WTC11 (cell line): ENCODE data around the gene DPEP2NB. TPM values are rescaled to one million over a fixed set of nuclear protein-coding genes. Genes with fewer than 3 reads are reported as not detected.

ENCODE experiments used
- ATAC-seq: fragments of 200-7000 bp; cut with Tn5 transposase; 2 replicates; pipeline ENCODE4 v1.10.0; 2021; ENCODE audit warnings: mild to moderate bottlenecking, moderate library complexity
- CTCF ChIA-PET: fragments of 300-600 bp; sonication (Branson Sonifier 250); formaldehyde crosslinking; loops from one replicate; lab custom pipeline; 2021; ENCODE audit warnings: antibody characterized with exemption; lab: Charles Lee
- POLR2A ChIA-PET: fragments of 350-600 bp; sonication (Branson Sonifier 250); formaldehyde crosslinking; loops from one replicate; lab custom pipeline; 2021; ENCODE audit warnings: antibody characterized with exemption; lab: Charles Lee
- DNase-seq: peaks from one replicate; pipeline ENCODE4 v3.0.0; 2021; ENCODE audit warnings: low spot score
- H3K27ac Mint-ChIP-seq: 2 replicates; pipeline ENCODE4 v1.8.0; 2021; ENCODE audit warnings: mixed read lengths
- H3K27me3 Mint-ChIP-seq: 2 replicates; pipeline ENCODE4 v1.8.0; 2021; ENCODE audit warnings: low read depth, mild to moderate bottlenecking, moderate library complexity, mixed read lengths
- H3K36me3 Mint-ChIP-seq: 2 replicates; pipeline ENCODE4 v1.8.0; 2021; ENCODE audit warnings: mixed read lengths
- H3K4me1 Mint-ChIP-seq: 2 replicates; pipeline ENCODE4 v1.8.0; 2022; ENCODE audit warnings: mixed read lengths
- H3K4me3 Mint-ChIP-seq: 2 replicates; pipeline ENCODE4 v1.8.0; 2021; ENCODE audit warnings: mild to moderate bottlenecking, moderate library complexity, mixed read lengths
- H3K9me3 Mint-ChIP-seq: 2 replicates; pipeline ENCODE4 v1.8.0; 2021; ENCODE audit warnings: mixed read lengths
- ARID4B ChIP-seq: sonication (generic); formaldehyde crosslinking; IDR thresholded peaks from 2 replicates; pipeline ENCODE4 v1.8.0; 2023; ENCODE audit warnings: missing genetic modification reagents, mild to moderate bottlenecking, borderline replicate concordance
- CBFB ChIP-seq: sonication (generic); formaldehyde crosslinking; IDR thresholded peaks from 2 replicates; pipeline ENCODE4 v1.8.1; 2022; ENCODE audit warnings: mild to moderate bottlenecking, low read depth, missing genetic modification reagents
- CREB1 ChIP-seq: sonication (generic); formaldehyde crosslinking; IDR thresholded peaks from 2 replicates; pipeline ENCODE4 v1.8.0; 2023; ENCODE audit warnings: mild to moderate bottlenecking, missing genetic modification reagents
- CREM ChIP-seq: sonication (generic); formaldehyde crosslinking; IDR thresholded peaks from 2 replicates; pipeline ENCODE4 v1.8.1; 2022; ENCODE audit warnings: mild to moderate bottlenecking, missing genetic modification reagents, moderate library complexity
- E2F4 ChIP-seq: sonication (generic); formaldehyde crosslinking; IDR thresholded peaks from 2 replicates; pipeline ENCODE4 v1.8.1; 2022; ENCODE audit warnings: low read depth, mild to moderate bottlenecking, moderate library complexity, missing genetic modification reagents, borderline replicate concordance
- ETV6 ChIP-seq: sonication (generic); formaldehyde crosslinking; IDR thresholded peaks from 2 replicates; pipeline ENCODE4 v1.8.1; 2022; ENCODE audit warnings: mild to moderate bottlenecking, missing genetic modification reagents
- IRF2 ChIP-seq: sonication (generic); formaldehyde crosslinking; IDR thresholded peaks from 2 replicates; pipeline ENCODE4 v1.8.0; 2022; ENCODE audit warnings: low read depth, missing genetic modification reagents, borderline replicate concordance
- JAZF1 ChIP-seq: fragments of 250-450 bp; sonication (Bioruptor Pico); IDR thresholded peaks from 2 replicates; pipeline ENCODE4 v1.9.0; 2021; ENCODE audit warnings: moderate library complexity, mild to moderate bottlenecking, inconsistent platforms
- KAT7 ChIP-seq: sonication (generic); formaldehyde crosslinking; IDR thresholded peaks from 2 replicates; pipeline ENCODE4 v1.8.1; 2023; ENCODE audit warnings: missing genetic modification reagents, mild to moderate bottlenecking, borderline replicate concordance
- MAX ChIP-seq: sonication (generic); formaldehyde crosslinking; IDR thresholded peaks from 2 replicates; pipeline ENCODE4 v1.8.0; 2022; ENCODE audit warnings: mild to moderate bottlenecking, missing genetic modification reagents
- MXD4 ChIP-seq: fragments of 250-450 bp; sonication (Bioruptor Pico); IDR thresholded peaks from 2 replicates; pipeline ENCODE4 v1.8.0; 2021; ENCODE audit warnings: mild to moderate bottlenecking, moderate library complexity, borderline replicate concordance
- NR3C1 ChIP-seq: sonication (generic); formaldehyde crosslinking; conservative IDR thresholded peaks from 2 replicates; pipeline ENCODE4 v1.8.1; 2023; ENCODE audit warnings: low read depth, mild to moderate bottlenecking, missing genetic modification reagents
- PRRX2 ChIP-seq: fragments of 250-450 bp; sonication (Bioruptor Pico); IDR thresholded peaks from 2 replicates; pipeline ENCODE4 v1.8.0; 2021; ENCODE audit warnings: mild to moderate bottlenecking
- RELA ChIP-seq: sonication (generic); formaldehyde crosslinking; IDR thresholded peaks from 2 replicates; pipeline ENCODE4 v1.8.1; 2022; ENCODE audit warnings: missing genetic modification reagents, mild to moderate bottlenecking, borderline replicate concordance
- SOX15 ChIP-seq: fragments of 250-450 bp; sonication (Bioruptor Pico); IDR thresholded peaks from 2 replicates; pipeline ENCODE4 v1.9.0; 2021; ENCODE audit warnings: mild to moderate bottlenecking
- ZBTB43 ChIP-seq: sonication (generic); formaldehyde crosslinking; IDR thresholded peaks from 2 replicates; pipeline ENCODE4 v1.8.1; 2023; ENCODE audit warnings: mild to moderate bottlenecking, missing genetic modification reagents
- ZNF121 ChIP-seq: sonication (generic); formaldehyde crosslinking; IDR thresholded peaks from 2 replicates; pipeline ENCODE4 v1.8.0; 2023; ENCODE audit warnings: missing genetic modification reagents
- ZNF219 ChIP-seq: sonication (generic); formaldehyde crosslinking; IDR thresholded peaks from 2 replicates; pipeline ENCODE4 v1.8.0; 2023; ENCODE audit warnings: missing genetic modification reagents, mild to moderate bottlenecking, borderline replicate concordance
- ZNF317 ChIP-seq: sonication (generic); formaldehyde crosslinking; IDR thresholded peaks from 2 replicates; pipeline ENCODE4 v1.8.1; 2023; ENCODE audit warnings: low read depth, mild to moderate bottlenecking, moderate library complexity, missing genetic modification reagents, borderline replicate concordance
- ZNF423 ChIP-seq: fragments of 250-450 bp; sonication (Bioruptor Pico); IDR thresholded peaks from 2 replicates; pipeline ENCODE4 v2.1.2; 2022; ENCODE audit warnings: mild to moderate bottlenecking, moderate library complexity
- ZNF425 ChIP-seq: fragments of 250-450 bp; sonication (Bioruptor Pico); conservative IDR thresholded peaks from 2 replicates; pipeline ENCODE4 v1.9.0; 2021; ENCODE audit warnings: mild to moderate bottlenecking
- ZNF671 ChIP-seq: fragments of 250-450 bp; sonication (Bioruptor Pico); IDR thresholded peaks from 2 replicates; pipeline ENCODE4 v1.8.0; 2021; ENCODE audit warnings: mild to moderate bottlenecking
- total RNA-seq: library from RNA; stranded (reverse); gene quantifications from 3 replicates; pipeline ENCODE4 v1.2.3, GENCODE V29; 2021

DPEP2NB gene
- total RNA-seq, 1 experiment from 2014 or later: not detected

GRCh38 chr16:68049449-68049848, 33.7 kb upstream of the DPEP2NB start:
- TF ChIP-seq KAT7 (CRISPR knock-in tag) (no peak), ZNF423 (CRISPR knock-in tag) (no peak)
- H3K36me3 Mint-ChIP-seq: peaks cover 25% of the 10 kb centered on the region

GRCh38 chr16:68047987-68048386, 32.3 kb upstream of the DPEP2NB start:
- ATAC-seq: no peak
- no peak for DNase-seq
- TF ChIP-seq IRF2 (CRISPR knock-in tag) (no peak), NR3C1 (CRISPR knock-in tag) (no peak), E2F4 (CRISPR knock-in tag) (no peak), CREM (CRISPR knock-in tag) (no peak), MAX (CRISPR knock-in tag) (no peak), PRRX2 (CRISPR knock-in tag) (no peak), ZBTB43 (no peak), ZNF671 (no peak), MXD4 (CRISPR knock-in tag) (no peak), ZNF219 (CRISPR knock-in tag) (no peak)
- Mint-ChIP-seq H3K4me1 (no peaks in the 10 kb centered on the region), H3K9me3 (no peaks in the 10 kb centered on the region), H3K36me3 (peaks cover 15% of the 10 kb centered on the region), H3K27me3 (no peaks in the 10 kb centered on the region), H3K27ac (no peak overlapping the region), H3K4me3 (no peak overlapping the region)
- ChIA-PET POLR2A (no interaction called here), CTCF (interaction anchor here (1.0 kb wide), 2 partner anchors 17 to 46 kb away, joined by 3 to 5 read pairs; no protein-coding TSS in a partner anchor)

More at GRCh38 chr16:68049449-68049848, 33.7 kb upstream of the DPEP2NB start:
- Mint-ChIP-seq H3K4me3 (no peak overlapping the region), H3K27ac (no peak overlapping the region), H3K4me1 (no peaks in the 10 kb centered on the region), H3K27me3 (no peaks in the 10 kb centered on the region), H3K9me3 (no peaks in the 10 kb centered on the region)
- CTCF ChIA-PET: no interaction called here
- ATAC-seq: no peak
- DNase-seq: no peak
- POLR2A ChIA-PET: no interaction called here

- POLR2A ChIA-PET: interaction anchor here (0.7 kb wide), 2 partner anchors 109 to 192 kb away, joined by 4 read pairs; no protein-coding TSS in a partner anchor
- no peak for ATAC-seq
- Mint-ChIP-seq H3K36me3 (peaks cover 9% of the 10 kb centered on the region), H3K27ac (no peak overlapping the region), H3K27me3 (no peaks in the 10 kb centered on the region), H3K4me1 (no peaks in the 10 kb centered on the region), H3K4me3 (no peak overlapping the region), H3K9me3 (no peaks in the 10 kb centered on the region)
- no peak for DNase-seq
- CTCF ChIA-PET: no interaction called here
- no peak for TF ChIP-seq ZNF121 (CRISPR knock-in tag)
- no peak for TF ChIP-seq ZNF425
- no peak for TF ChIP-seq NR3C1 (CRISPR knock-in tag)
- TF ChIP-seq SOX15 (CRISPR knock-in tag): no peak
- TF ChIP-seq CREB1 (CRISPR knock-in tag): no peak
- TF ChIP-seq ZNF317 (CRISPR knock-in tag): no peak
- TF ChIP-seq CBFB: no peak
- TF ChIP-seq ARID4B (CRISPR knock-in tag): no peak
- TF ChIP-seq JAZF1: no peak
- TF ChIP-seq E2F4 (CRISPR knock-in tag): no peak
- no peak for TF ChIP-seq IRF2 (CRISPR knock-in tag)
- TF ChIP-seq RELA (CRISPR knock-in tag): no peak
- TF ChIP-seq PRRX2 (CRISPR knock-in tag): no peak
- no peak for TF ChIP-seq ETV6 (CRISPR knock-in tag)
Measured at GRCh38 chr16:68046106-68046505, 30.4 kb upstream of the DPEP2NB start.
